ENCODE data around the gene MYOD1. TPM values are rescaled to one million over a fixed set of nuclear protein-coding genes. Genes with fewer than 3 reads are reported as not detected.

The MYOD1 gene
- total and polyA plus RNA-seq, 2 of the 13 experiments (the other 11 are each of a cell fraction or from before 2014, with no cell fraction given), result not detected

- peak; percentile 28; the same call in 1 of the 2 replicates for TF ChIP-seq ZBED4 (CRISPR knock-in tag; IDR thresholded peaks at IDR 0.05; ENCODE audit: borderline replicate concordance)
- peak; percentile 98 for TF ChIP-seq TARDBP (CRISPR knock-in tag; IDR thresholded peaks at IDR 0.05)
- TF ChIP-seq ZBTB1 (CRISPR knock-in tag; IDR thresholded peaks at IDR 0.05; ENCODE audit: borderline replicate concordance), result no peak
- TF ChIP-seq NFKB2 (CRISPR knock-in tag; IDR thresholded peaks at IDR 0.05; ENCODE audit: borderline replicate concordance), result peak; percentile 70; the same call in 1 of the 2 replicates
- no peak for TF ChIP-seq RFXANK (CRISPR knock-in tag; IDR thresholded peaks at IDR 0.05)
- TF ChIP-seq NFRKB (IDR thresholded peaks at IDR 0.05), result no peak
- no peak; the same call in 1 of the 2 replicates for TF ChIP-seq PBX2 (CRISPR knock-in tag; IDR thresholded peaks at IDR 0.05)
- TF ChIP-seq ZNF879 (CRISPR knock-in tag; IDR thresholded peaks at IDR 0.05), result no peak
- peak; percentile 82; the same call in 1 of the 2 replicates for TF ChIP-seq ZKSCAN8 (CRISPR knock-in tag; IDR thresholded peaks at IDR 0.05; ENCODE audit: borderline replicate concordance)
- no peak for TF ChIP-seq ZNF784 (CRISPR knock-in tag; IDR thresholded peaks at IDR 0.05; ENCODE audit: borderline replicate concordance)
- peak; percentile 81 for TF ChIP-seq PPARG (CRISPR knock-in tag; conservative IDR thresholded peaks at IDR 0.05)
- TF ChIP-seq ZNF564 (CRISPR knock-in tag; IDR thresholded peaks at IDR 0.05), result peak; percentile 90
- TF ChIP-seq FOXC1 (CRISPR knock-in tag; IDR thresholded peaks at IDR 0.05; ENCODE audit: borderline replicate concordance), result peak; percentile 88
- TF ChIP-seq FOXK2 (IDR thresholded peaks at IDR 0.05), result no peak
- no peak for TF ChIP-seq ZXDC (CRISPR knock-in tag; IDR thresholded peaks at IDR 0.05)
- TF ChIP-seq CEBPG (CRISPR knock-in tag; IDR thresholded peaks at IDR 0.05), result peak; percentile 56; the same call in 1 of the 2 replicates
- peak; percentile 82 for TF ChIP-seq ARNT2 (CRISPR knock-in tag; IDR thresholded peaks at IDR 0.05; ENCODE audit: low read depth)
- no peak for TF ChIP-seq ZNF747 (CRISPR knock-in tag; IDR thresholded peaks at IDR 0.05; ENCODE audit: borderline replicate concordance)
- TF ChIP-seq PHF5A (CRISPR knock-in tag; IDR thresholded peaks at IDR 0.05; ENCODE audit: low read depth, unreplicated experiment), result peak; percentile 93
- peak; percentile 82 for TF ChIP-seq ELF3 (CRISPR knock-in tag; IDR thresholded peaks at IDR 0.05)
- 0 out of 2 replicates have a peak, but pooled peaks have one; percentile 52 for TF ChIP-seq ZNF639 (CRISPR knock-in tag; conservative IDR thresholded peaks at IDR 0.05)
- TF ChIP-seq SIX4 (CRISPR knock-in tag; IDR thresholded peaks at IDR 0.05), result peak; percentile 59; the same call in 1 of the 2 replicates
Observed at GRCh38 chr11:17770048-17770652, 50.8 kb downstream of the MYOD1 start (continued).
